ENCODE results near the gene LRRC36.

The LRRC36 gene

DNA sequence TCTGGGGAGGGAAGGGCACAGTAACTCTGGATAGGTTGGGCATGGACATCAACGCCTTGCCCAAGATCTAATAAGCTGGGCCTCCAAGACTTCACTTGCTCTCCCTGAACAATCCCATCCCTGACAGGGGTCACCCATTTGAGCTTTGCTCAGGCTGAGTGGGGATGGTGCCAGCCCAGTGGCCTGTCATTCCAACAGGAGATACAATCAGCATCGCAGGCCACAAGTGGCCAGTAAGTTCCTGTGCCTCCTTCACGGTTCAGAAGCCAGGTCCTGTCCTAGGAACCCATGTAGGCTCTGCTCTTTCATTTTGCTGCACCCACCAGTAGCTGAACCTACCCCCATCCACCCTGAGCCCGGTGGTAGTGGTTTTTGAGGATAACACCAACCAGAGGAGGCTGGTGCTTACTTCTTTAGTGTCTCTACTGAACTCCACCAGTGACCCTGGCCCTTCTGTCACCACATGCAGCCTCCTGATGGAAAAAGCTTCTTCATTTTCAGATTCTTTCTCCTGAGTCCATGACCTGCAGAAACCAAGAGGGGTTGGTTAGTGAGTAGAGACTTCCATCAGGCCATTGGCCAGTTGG is 32.4 kb upstream of the LRRC36 start:
- no peak for DNase-seq

- DNase-seq: peak; percentile 40
Observed at GRCh38 chr16:67294938-67295361, 31.7 kb upstream of the LRRC36 start.

GRCh38 chr16:67296420-67296819 is 30.2 kb upstream of the LRRC36 start:
- peak; percentile 85 for DNase-seq

GRCh38 chr16:67298277-67298676 is 28.3 kb upstream of the LRRC36 start:
- no peak for DNase-seq

DNA sequence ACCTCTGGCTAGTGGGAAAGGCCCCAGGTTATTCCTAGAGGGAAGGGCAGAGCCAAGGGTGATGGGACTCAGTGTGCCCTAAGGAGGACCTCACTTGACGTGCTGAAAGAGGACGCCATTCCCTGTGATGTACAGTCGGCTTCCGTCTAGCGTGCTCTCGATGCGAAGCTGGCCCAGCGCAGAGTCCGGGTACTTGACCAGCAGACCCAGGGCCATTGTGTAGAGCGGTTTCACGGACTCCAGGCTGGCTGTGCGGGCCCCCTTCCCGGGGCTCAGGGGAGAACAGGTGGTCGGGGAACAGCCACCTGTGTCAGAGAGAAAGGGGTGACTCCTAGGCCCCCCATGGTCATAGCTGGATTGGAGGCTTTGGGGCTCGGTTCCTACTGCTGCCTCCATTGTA is 27.3 kb upstream of the LRRC36 start:
- DNase-seq: no peak

- DNase-seq: no peak
Observed at GRCh38 chr16:67301080-67301782, 25.4 kb upstream of the LRRC36 start.

DNA sequence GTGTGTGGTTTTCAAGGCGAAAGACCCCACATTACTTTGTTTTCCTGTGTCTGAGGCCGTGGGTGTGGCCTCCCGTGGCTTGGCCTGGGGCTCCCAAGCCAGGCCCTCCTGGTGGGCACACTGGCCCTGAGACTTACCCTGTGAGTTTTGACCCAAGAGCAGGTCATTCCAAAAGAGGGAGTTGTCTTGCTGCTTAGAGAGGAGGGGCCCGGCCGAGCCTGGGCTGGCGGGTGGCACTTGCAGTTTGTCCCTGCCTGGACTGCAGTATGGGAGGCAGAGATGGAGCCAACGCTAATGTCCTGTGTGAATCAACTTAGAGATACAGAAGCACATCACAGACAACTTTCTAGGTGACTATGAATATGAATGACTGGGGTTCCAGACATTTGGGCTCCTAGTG is 24.5 kb upstream of the LRRC36 start:
- no peak for DNase-seq

GRCh38 chr16:67302970-67303369 is 23.6 kb upstream of the LRRC36 start:
- no peak for DNase-seq

- peak; percentile 26 for DNase-seq
Observed at GRCh38 chr16:67304020-67304419, 22.6 kb upstream of the LRRC36 start.

DNA sequence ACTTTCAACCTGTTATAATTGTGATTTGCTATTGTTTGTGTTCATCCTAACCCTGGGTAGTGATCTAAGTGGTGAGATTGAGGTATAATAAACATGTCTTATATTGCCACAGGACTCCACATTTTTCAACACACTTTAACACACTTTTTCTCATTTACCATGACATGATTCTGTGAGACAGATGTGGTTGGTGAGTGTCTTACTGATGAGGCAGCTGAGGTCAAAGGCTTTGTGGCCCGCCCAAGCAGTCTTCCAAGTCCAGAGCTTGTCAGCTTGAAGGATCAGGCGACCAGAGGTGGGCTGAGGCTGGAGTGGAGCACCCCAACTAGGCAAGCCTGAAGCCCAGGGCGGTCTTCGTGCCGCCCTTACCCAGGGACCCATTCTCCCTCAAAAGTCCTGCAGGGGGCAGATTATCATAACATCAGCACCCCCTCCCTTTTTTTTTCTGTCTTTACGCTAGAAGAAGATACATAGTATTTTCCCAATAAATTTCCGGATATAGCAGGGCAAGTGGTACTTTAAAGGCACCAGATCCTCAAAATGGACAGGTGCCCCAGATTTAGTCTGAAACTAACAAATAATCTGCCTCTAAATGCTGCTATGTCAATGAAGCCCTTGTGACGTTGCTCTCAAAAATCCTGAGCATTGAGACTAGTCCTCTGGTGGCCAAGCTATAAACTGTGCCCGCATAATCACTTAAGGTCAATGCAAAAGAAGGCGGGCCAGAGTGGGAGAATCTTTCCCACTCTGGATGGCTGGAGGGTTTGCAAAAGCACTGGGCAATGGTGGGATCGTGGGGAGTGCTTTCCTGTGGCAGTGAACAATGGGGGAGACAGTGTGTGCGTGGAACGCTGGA is 21.2 kb upstream of the LRRC36 start:
- DNase-seq: no peak

DNA sequence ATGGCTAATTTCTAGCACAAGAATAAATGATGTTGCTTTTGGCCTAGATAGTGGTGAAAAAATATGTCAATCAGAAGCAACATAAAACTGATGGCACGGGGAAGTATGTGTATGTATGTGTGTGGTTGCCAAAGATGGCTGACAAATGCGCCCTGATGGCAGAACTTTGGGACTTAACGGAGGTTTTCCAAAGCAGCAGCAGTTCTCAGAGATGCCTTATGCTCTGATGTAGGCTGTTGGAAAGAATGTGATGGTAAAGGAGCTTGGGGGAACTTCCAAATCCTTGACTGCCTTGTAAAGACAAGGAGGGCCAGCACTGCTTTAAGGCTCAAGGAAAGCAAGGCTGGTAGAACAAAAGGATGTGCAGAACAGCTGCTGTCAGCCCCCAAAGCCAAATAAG is 16.1 kb upstream of the LRRC36 start:
- DNase-seq: no peak

DNA sequence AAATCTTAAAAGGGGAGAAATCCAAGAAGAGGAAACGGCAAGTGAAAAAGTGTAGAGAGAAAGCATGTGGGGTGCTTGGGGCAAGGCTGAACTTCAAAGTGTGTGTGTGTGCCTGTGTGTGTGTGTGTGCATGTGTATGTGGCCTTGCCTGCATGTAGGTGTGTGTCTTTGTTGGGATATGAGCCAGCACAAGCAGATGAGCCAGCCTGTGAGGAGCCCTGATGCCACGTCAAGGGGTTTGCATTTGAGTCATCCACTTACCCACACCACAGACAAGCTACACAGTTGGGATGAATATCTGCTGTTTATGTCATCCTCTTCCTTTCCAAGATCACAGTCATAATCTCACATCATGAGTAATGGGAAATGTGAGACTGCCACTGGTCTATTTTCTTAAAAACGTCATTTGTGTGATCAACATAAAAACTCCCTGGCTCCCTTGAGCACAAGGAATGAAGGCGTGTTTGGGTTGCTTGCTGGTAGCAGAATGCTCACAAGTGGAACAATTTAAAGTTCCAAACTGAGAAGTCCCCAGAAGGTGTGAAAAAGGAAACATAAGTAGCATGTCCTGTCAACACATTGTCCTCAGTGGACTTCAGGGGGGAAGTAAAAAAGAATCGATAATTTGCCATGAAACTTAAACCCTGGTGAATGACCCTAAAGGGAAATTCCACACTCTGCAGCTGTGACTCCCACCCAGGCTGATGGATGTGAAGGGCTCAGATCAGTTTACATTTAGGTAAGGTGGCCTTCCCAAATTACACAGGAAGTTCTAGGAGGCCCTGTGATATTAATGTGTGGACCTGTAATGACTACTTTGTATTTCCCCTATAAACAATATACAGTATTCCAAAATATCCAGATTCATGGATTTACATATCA is 14.8 kb upstream of the LRRC36 start:
- peak; percentile 100 for DNase-seq

DNA sequence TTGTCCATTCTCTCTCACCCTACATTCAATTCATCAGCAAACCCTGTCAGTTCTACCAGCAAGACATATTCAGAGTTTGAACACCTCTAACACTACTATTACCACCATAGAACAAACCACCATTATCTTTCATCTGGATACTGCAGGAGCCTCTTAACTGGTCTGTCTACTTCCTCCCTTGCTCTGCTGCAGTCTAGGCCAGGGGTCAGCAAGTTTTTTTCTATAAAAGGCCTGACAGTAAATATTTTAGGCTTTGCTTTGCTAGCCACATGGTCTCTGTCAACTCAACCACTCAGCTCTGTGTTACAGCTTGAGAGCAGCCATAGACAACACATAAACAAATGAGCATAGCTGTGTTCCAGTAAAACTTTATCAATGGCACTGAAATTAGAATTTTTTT is 13.9 kb upstream of the LRRC36 start:
- DNase-seq: no peak

DNA sequence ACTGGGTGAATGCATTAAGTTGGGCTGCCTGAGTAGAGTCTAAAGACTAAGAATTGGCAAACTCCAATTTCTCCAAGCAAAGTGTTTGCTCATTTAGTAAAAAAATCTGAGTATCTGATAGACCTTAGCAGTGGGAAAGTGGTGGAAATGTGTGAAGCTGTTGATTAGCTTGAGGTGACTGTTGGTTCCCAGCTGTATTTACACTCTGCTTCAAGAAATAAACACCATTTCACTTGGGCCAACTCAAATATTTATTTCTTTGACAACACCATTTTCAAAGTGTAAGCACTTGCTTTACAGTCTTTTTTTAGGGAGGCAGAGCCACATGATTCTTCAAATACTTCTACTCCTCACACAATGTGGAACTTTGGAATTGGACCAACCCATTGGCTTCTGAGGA is 8.8 kb upstream of the LRRC36 start:
- DNase-seq: no peak

- no peak for DNase-seq
Observed at GRCh38 chr16:67326115-67326471, 522 bp upstream of the LRRC36 start.

- DNase-seq: no peak
Observed at GRCh38 chr16:67327743-67328142, 1.1 kb downstream of the LRRC36 start.

- DNase-seq: no peak
Observed at GRCh38 chr16:67329901-67330300, 3.3 kb downstream of the LRRC36 start.

DNA sequence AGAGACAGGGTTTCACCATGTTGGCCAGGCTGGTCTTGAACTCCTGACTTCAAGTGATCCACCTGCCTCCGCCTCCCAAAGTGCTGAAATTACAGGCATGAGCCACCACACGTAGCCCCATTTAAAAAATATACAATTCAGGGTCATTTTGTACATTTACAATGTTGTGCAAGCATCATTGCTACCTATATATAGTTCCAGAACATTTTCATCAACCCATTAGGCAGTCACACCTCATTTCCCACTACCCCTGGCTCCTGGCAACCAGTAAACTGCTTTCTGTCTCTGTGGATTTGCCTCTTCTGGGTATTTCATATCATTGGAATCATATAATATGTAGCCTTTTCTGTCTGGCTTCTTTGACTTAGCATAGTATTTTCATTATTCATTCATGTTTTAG is 6.7 kb downstream of the LRRC36 start:
- no peak for DNase-seq

GRCh38 chr16:67336116-67336515 is 9.5 kb downstream of the LRRC36 start:
- DNase-seq: no peak

DNA sequence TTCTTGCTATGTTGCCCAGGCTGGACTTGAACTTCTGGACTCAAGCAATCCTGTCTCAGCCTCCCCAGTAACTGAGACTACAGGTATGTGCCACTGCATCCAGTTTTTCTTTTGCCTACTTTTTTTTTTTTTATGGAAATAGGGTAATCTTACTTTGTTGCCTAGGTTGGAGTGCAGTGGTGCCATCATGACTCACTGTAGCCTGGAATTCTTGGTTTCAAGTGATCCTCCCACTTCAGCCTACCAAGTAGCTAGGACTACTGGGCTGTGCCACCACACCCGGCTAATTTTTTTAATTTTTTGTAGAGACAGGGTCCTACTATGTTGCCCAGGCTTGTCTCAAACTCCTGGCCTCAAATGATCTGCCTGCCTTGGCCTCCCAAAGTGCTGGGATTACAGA is 10.0 kb downstream of the LRRC36 start:
- no peak for DNase-seq

DNA sequence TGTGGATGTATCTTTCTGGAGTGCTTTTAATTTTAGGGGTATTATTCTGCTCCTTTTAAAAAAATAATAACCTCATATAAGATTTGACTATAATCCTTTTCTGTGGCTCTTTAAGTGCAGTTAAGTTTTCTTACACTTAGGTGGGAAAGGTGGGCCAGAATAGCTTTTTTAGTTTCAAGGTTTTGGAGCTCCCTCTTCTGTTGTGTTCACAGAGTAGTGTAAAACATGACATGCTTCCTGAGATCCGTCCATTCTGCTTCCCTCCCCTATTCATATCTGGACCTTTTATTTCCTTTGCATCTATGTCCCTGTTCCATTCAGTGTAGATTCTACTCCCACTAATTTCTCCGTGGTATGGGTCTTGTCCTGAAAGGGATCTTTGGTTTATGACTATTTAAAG is 12.8 kb downstream of the LRRC36 start:
- peak; percentile 31 for DNase-seq

GRCh38 chr16:67341250-67341649 is 14.6 kb downstream of the LRRC36 start:
- no peak for DNase-seq

GRCh38 chr16:67342616-67343015 is 16.0 kb downstream of the LRRC36 start:
- no peak for DNase-seq
